HepG2 (cell line): ENCODE data around the gene ZNF519. TPM values are rescaled to one million over a fixed set of nuclear protein-coding genes. Genes with fewer than 3 reads are reported as not detected.
"Not testable (repeated sequence)": the region's sequence is repeated elsewhere in the genome, so short reads cannot be mapped to it uniquely, and the experiment has no call there.

ENCODE experiments used
- ATF2 ChIP-seq: sonication (generic); formaldehyde crosslinking; IDR thresholded peaks from 2 replicates; pipeline ENCODE4 v1.4.0; 2020; ENCODE audit warnings: missing genetic modification reagents
- DR1 ChIP-seq: sonication (generic); formaldehyde crosslinking; IDR thresholded peaks from 2 replicates; pipeline ENCODE4 v1.8.0; 2021; ENCODE audit warnings: mild to moderate bottlenecking, missing genetic modification reagents, inconsistent platforms
- HDAC1 ChIP-seq: sonication (generic); formaldehyde crosslinking; IDR thresholded peaks from 2 replicates; pipeline ENCODE4 v1.5.1; 2020; ENCODE audit warnings: mild to moderate bottlenecking, missing genetic modification reagents
- HNRNPL ChIP-seq: fragments of 200-400 bp; formaldehyde crosslinking; IDR thresholded peaks from 2 replicates; pipeline ENCODE4 v1.6.1; 2017; ENCODE audit warnings: mild to moderate bottlenecking, low read depth, low read length
- HNRNPLL ChIP-seq: fragments of 200-400 bp; formaldehyde crosslinking; IDR thresholded peaks from 2 replicates; pipeline ENCODE4 v1.6.1; 2017; ENCODE audit warnings: mild to moderate bottlenecking, low read depth, low read length; ENCODE audit not compliant: poor library complexity, severe bottlenecking
- HOXA9 ChIP-seq: sonication (generic); formaldehyde crosslinking; IDR thresholded peaks from 2 replicates; pipeline ENCODE4 v1.8.1; 2022; ENCODE audit warnings: missing genetic modification reagents, mild to moderate bottlenecking, moderate library complexity, borderline replicate concordance
- IRF9 ChIP-seq: sonication (generic); formaldehyde crosslinking; IDR thresholded peaks from 2 replicates; pipeline ENCODE4 v1.8.0; 2022; ENCODE audit warnings: missing genetic modification reagents, mild to moderate bottlenecking, borderline replicate concordance
- ISL2 ChIP-seq: sonication (generic); formaldehyde crosslinking; IDR thresholded peaks from 2 replicates; pipeline ENCODE4 v1.5.0; 2020; ENCODE audit warnings: missing genetic modification reagents
- JUN ChIP-seq: sonication (generic); formaldehyde crosslinking; IDR thresholded peaks from 2 replicates; pipeline ENCODE4 v1.4.0; 2020; ENCODE audit warnings: mild to moderate bottlenecking, missing genetic modification reagents
- NR2F6 ChIP-seq, 2 experiments: IDR thresholded peaks; 2 replicates each; pipeline ENCODE4 v1.6.1; 2016; ENCODE audit warnings: antibody characterized with exemption in 1 of 2, mild to moderate bottlenecking in 1 of 2
- REL ChIP-seq: sonication (generic); formaldehyde crosslinking; conservative IDR thresholded peaks from 2 replicates; pipeline ENCODE4 v1.8.0; 2022; ENCODE audit warnings: mild to moderate bottlenecking, missing genetic modification reagents, moderate library complexity
- SAP130 ChIP-seq: IDR thresholded peaks from 2 replicates; pipeline ENCODE4 v1.6.1; 2016; ENCODE audit warnings: low read depth
- TBX2 ChIP-seq: sonication (generic); formaldehyde crosslinking; IDR thresholded peaks from 2 replicates; pipeline ENCODE4 v1.5.0; 2020; ENCODE audit warnings: missing genetic modification reagents, mild to moderate bottlenecking, borderline replicate concordance
- ZBTB38 ChIP-seq: sonication (generic); formaldehyde crosslinking; IDR thresholded peaks from 2 replicates; pipeline ENCODE4 v1.5.1; 2020; ENCODE audit warnings: mild to moderate bottlenecking, missing genetic modification reagents
- ZNF138 ChIP-seq: sonication (generic); formaldehyde crosslinking; IDR thresholded peaks from 2 replicates; pipeline ENCODE4 v1.5.0; 2020; ENCODE audit warnings: mild to moderate bottlenecking, low read depth, missing genetic modification reagents
- ZNF230 ChIP-seq: sonication (generic); formaldehyde crosslinking; IDR thresholded peaks from 2 replicates; pipeline ENCODE4 v1.4.0; 2020; ENCODE audit warnings: mild to moderate bottlenecking, missing genetic modification reagents
- ZNF263 ChIP-seq: sonication (generic); formaldehyde crosslinking; IDR thresholded peaks from 2 replicates; pipeline ENCODE4 v1.4.0; 2020; ENCODE audit warnings: missing genetic modification reagents
- ZNF580 ChIP-seq: IDR thresholded peaks from 2 replicates; pipeline ENCODE4 v1.6.1; 2016; ENCODE audit warnings: low read depth, borderline replicate concordance
- ZNF644 ChIP-seq: IDR thresholded peaks from 2 replicates; pipeline ENCODE4 v1.6.1; 2016; ENCODE audit warnings: low read depth
- ZNF879 ChIP-seq: sonication (generic); formaldehyde crosslinking; IDR thresholded peaks from 2 replicates; pipeline ENCODE4 v1.8.1; 2023; ENCODE audit warnings: missing genetic modification reagents
- ZSCAN31 ChIP-seq: sonication (generic); formaldehyde crosslinking; IDR thresholded peaks from 2 replicates; pipeline ENCODE4 v1.5.0; 2020; ENCODE audit warnings: low read depth, mild to moderate bottlenecking, missing genetic modification reagents
- polyA plus RNA-seq, 8 experiments: library from polyadenylated mRNA; depleted of rRNA in 3 of 8; stranded (reverse) in 7 of 8; unstranded in 1 of 8; fragments of >200 nt; fragmentation: Illumina TruSeq in 4 of 8; extraction: Trizol in 4 of 8; gene quantifications; 2 replicates each; pipeline versions ENCODE4 v1.2.1 to v1.2.3, GENCODE V29; 2011 to 2016; ENCODE audit warnings: low read depth in 4 of 8, missing spikeins in 1 of 8, mixed read lengths in 1 of 8; ENCODE audit not compliant: insufficient read depth in 1 of 8
- total RNA-seq, 5 experiments: library from RNA; depleted of rRNA; stranded (reverse); fragments of >200 nt; fragmentation: Illumina TruSeq; extraction: Trizol; gene quantifications; 2 replicates each; pipeline ENCODE4 v1.2.3, GENCODE V29; 2016; ENCODE audit warnings: low read depth in 1 of 5
- TF ChIP-seq, protein P1 (sequence below): sonication (generic); formaldehyde crosslinking; conservative IDR thresholded peaks from 2 replicates; pipeline ENCODE4 v1.8.0; 2022; ENCODE audit warnings: mild to moderate bottlenecking, moderate library complexity, missing genetic modification reagents
- TF ChIP-seq, protein P2 (sequence below): sonication (generic); formaldehyde crosslinking; conservative IDR thresholded peaks from 2 replicates; pipeline ENCODE4 v1.4.0; 2020; ENCODE audit warnings: missing genetic modification reagents

Gene ZNF519
- total and polyA plus RNA-seq, 2 of the 13 experiments (the other 11 are each of a cell fraction or from before 2014, with no cell fraction given): 7.3 to 11.1 TPM

- TF ChIP-seq, protein P1, sequence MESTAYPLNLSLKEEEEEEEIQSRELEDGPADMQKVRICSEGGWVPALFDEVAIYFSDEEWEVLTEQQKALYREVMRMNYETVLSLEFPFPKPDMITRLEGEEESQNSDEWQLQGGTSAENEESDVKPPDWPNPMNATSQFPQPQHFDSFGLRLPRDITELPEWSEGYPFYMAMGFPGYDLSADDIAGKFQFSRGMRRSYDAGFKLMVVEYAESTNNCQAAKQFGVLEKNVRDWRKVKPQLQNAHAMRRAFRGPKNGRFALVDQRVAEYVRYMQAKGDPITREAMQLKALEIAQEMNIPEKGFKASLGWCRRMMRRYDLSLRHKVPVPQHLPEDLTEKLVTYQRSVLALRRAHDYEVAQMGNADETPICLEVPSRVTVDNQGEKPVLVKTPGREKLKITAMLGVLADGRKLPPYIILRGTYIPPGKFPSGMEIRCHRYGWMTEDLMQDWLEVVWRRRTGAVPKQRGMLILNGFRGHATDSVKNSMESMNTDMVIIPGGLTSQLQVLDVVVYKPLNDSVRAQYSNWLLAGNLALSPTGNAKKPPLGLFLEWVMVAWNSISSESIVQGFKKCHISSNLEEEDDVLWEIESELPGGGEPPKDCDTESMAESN (CRISPR knock-in tag): peak; percentile 87
- TF ChIP-seq ZSCAN31 (CRISPR knock-in tag) (peak; percentile 30; the same call in 1 of the 2 replicates), ZNF580 (CRISPR knock-in tag) (peak; percentile 77; the same call in 1 of the 2 replicates), ZNF263 (CRISPR knock-in tag) (0 out of 2 replicates have a peak, but pooled peaks have one; percentile 40), ISL2 (peak; percentile 46), ATF2 (peak; percentile 58; the same call in 1 of the 2 replicates), HDAC1 (CRISPR knock-in tag) (peak; percentile 66; the same call in 1 of the 2 replicates), IRF9 (CRISPR knock-in tag) (peak; percentile 94), ZNF138 (CRISPR knock-in tag) (peak; percentile 81; the same call in 1 of the 2 replicates), HOXA9 (CRISPR knock-in tag) (0 out of 2 replicates have a peak, but pooled peaks have one; percentile 39), ZBTB38 (CRISPR knock-in tag) (peak; percentile 67; the same call in 1 of the 2 replicates), JUN (CRISPR knock-in tag) (0 out of 2 replicates have a peak, but pooled peaks have one; percentile 38), TBX2 (CRISPR knock-in tag) (peak; percentile 87), NR2F6 (CRISPR knock-in tag; IDR thresholded peaks at IDR 0.05) (peak; percentile 50; the same call in 1 of the 2 replicates), REL (CRISPR knock-in tag) (0 out of 2 replicates have a peak, but pooled peaks have one; percentile 41), SAP130 (CRISPR knock-in tag) (peak; percentile 82), ZNF230 (CRISPR knock-in tag) (peak; percentile 83; the same call in 1 of the 2 replicates), HNRNPL (peak; percentile 49; the same call in 1 of the 2 replicates), ZNF644 (CRISPR knock-in tag) (0 out of 2 replicates have a peak, but pooled peaks have one; percentile 17), HNRNPLL (peak; percentile 97), DR1 (CRISPR knock-in tag) (peak; percentile 52; the same call in 1 of the 2 replicates), ZNF879 (0 out of 2 replicates have a peak, but pooled peaks have one; percentile 74)
- TF ChIP-seq, protein P2, sequence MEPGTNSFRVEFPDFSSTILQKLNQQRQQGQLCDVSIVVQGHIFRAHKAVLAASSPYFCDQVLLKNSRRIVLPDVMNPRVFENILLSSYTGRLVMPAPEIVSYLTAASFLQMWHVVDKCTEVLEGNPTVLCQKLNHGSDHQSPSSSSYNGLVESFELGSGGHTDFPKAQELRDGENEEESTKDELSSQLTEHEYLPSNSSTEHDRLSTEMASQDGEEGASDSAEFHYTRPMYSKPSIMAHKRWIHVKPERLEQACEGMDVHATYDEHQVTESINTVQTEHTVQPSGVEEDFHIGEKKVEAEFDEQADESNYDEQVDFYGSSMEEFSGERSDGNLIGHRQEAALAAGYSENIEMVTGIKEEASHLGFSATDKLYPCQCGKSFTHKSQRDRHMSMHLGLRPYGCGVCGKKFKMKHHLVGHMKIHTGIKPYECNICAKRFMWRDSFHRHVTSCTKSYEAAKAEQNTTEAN (CRISPR knock-in tag): peak; percentile 73; the same call in 1 of the 2 replicates
- not testable (repeated sequence) for TF ChIP-seq NR2F6 (IDR thresholded peaks at IDR 0.05)
These were observed 46.3 kb upstream of the ZNF519 start (continued) for GRCh38 chr18:14178321-14179196.
